WERI-Rb-1 (cell line): ENCODE data around the gene PHTF2.

Experiments used
- DNase-seq: peaks from one replicate; pipeline ENCODE4 v3.0.0-alpha.2; 2020
- H3K27ac ChIP-seq: fragments of 250-450 bp; sonication (Bioruptor Pico); 2 replicates; pipeline ENCODE4 v1.5.1; 2020; ENCODE audit warnings: mild to moderate bottlenecking, moderate library complexity
- H3K27me3 ChIP-seq: fragments of 250-450 bp; sonication (Bioruptor Pico); 2 replicates; pipeline ENCODE4 v1.5.1; 2021; ENCODE audit warnings: mild to moderate bottlenecking, low read depth, moderate library complexity; ENCODE audit not compliant: insufficient read depth, severe bottlenecking
- H3K36me3 ChIP-seq: fragments of 250-450 bp; sonication (Bioruptor Pico); 2 replicates; pipeline ENCODE4 v1.5.1; 2020; ENCODE audit warnings: mild to moderate bottlenecking, moderate library complexity
- H3K4me3 ChIP-seq: 2 replicates; pipeline ENCODE4 v1.5.1; 2011; ENCODE audit warnings: low read depth, mild to moderate bottlenecking, control low read depth, low read length
- H3K9me3 ChIP-seq: fragments of 250-450 bp; sonication (Bioruptor Pico); 2 replicates; pipeline ENCODE4 v1.5.1; 2021; ENCODE audit warnings: mild to moderate bottlenecking, moderate library complexity; ENCODE audit not compliant: severe bottlenecking
- CTCF ChIP-seq: IDR thresholded peaks from 2 replicates; pipeline ENCODE4 v1.5.1; 2011; ENCODE audit warnings: low read depth, mild to moderate bottlenecking, control low read depth, inconsistent platforms, low read length

The PHTF2 gene

GRCh38 chr7:77888998-77889397 is 90.4 kb downstream of the PHTF2 start:
- no peaks in the 10 kb centered on the region for H3K36me3 ChIP-seq
- DNase-seq = no peak
- no peak for TF ChIP-seq CTCF
- no peaks in the 10 kb centered on the region for H3K27me3 ChIP-seq
- H3K4me3 ChIP-seq = no peak overlapping the region
- H3K27ac ChIP-seq = no peak overlapping the region
- H3K9me3 ChIP-seq = no peaks in the 10 kb centered on the region

- H3K4me3 ChIP-seq = no peak overlapping the region
- TF ChIP-seq CTCF = no peak
- no peaks in the 10 kb centered on the region for H3K27me3 ChIP-seq
- H3K36me3 ChIP-seq = no peaks in the 10 kb centered on the region
- no peak overlapping the region for H3K27ac ChIP-seq
- H3K9me3 ChIP-seq = no peaks in the 10 kb centered on the region
- DNase-seq = no peak
Observed at GRCh38 chr7:77893813-77894212, 95.2 kb downstream of the PHTF2 start.

GRCh38 chr7:77894574-77895091 is 96.1 kb downstream of the PHTF2 start:
- no peaks in the 10 kb centered on the region for H3K27me3 ChIP-seq
- no peak overlapping the region for H3K27ac ChIP-seq
- no peaks in the 10 kb centered on the region for H3K9me3 ChIP-seq
- no peak for TF ChIP-seq CTCF
- DNase-seq = no peak
- H3K36me3 ChIP-seq = no peaks in the 10 kb centered on the region
- no peak overlapping the region for H3K4me3 ChIP-seq

- no peak for TF ChIP-seq CTCF
- H3K36me3 ChIP-seq = peaks cover 1% of the 10 kb centered on the region; the same call in 1 of the 2 replicates
- no peaks in the 10 kb centered on the region for H3K27me3 ChIP-seq
- no peaks in the 10 kb centered on the region for H3K9me3 ChIP-seq
- no peak overlapping the region for H3K27ac ChIP-seq
- DNase-seq = no peak
- H3K4me3 ChIP-seq = no peak overlapping the region
Observed at GRCh38 chr7:77895905-77896304, 97.3 kb downstream of the PHTF2 start.

- Histone ChIP-seq H3K36me3 (peaks cover 5% of the 10 kb centered on the region; the same call in 1 of the 2 replicates), H3K27me3 (no peaks in the 10 kb centered on the region), H3K4me3 (no peak overlapping the region), H3K27ac (no peak overlapping the region), H3K9me3 (no peaks in the 10 kb centered on the region)
- DNase-seq = no peak
- no peak for TF ChIP-seq CTCF
Observed at GRCh38 chr7:77897004-77897547, 98.5 kb downstream of the PHTF2 start.

GRCh38 chr7:77899516-77899915 is 100.9 kb downstream of the PHTF2 start:
- no peaks in the 10 kb centered on the region for H3K27me3 ChIP-seq
- DNase-seq = no peak
- TF ChIP-seq CTCF = no peak
- H3K4me3 ChIP-seq = no peak overlapping the region
- H3K9me3 ChIP-seq = no peaks in the 10 kb centered on the region
- no peak overlapping the region for H3K27ac ChIP-seq
- H3K36me3 ChIP-seq = peaks cover 8% of the 10 kb centered on the region; the same call in 1 of the 2 replicates
